Erythroblast (primary cell): ENCODE measurements around the gene MPPED1.

Experiments used
- DNase-seq, 2 experiments: peaks; one replicate each; lab custom pipeline; 2025; lab: John Stamatoyannopoulos, UW
- GATA1 ChIP-seq: IDR thresholded peaks from 2 replicates; pipeline ENCODE4 v1.6.1; 2011; ENCODE audit warnings: low read depth, mild to moderate bottlenecking, control low read depth, low read length, moderate library complexity
- POLR2A ChIP-seq: IDR thresholded peaks from 2 replicates; pipeline ENCODE4 v1.6.1; 2011; ENCODE audit warnings: mild to moderate bottlenecking, low read length

The MPPED1 gene

DNA sequence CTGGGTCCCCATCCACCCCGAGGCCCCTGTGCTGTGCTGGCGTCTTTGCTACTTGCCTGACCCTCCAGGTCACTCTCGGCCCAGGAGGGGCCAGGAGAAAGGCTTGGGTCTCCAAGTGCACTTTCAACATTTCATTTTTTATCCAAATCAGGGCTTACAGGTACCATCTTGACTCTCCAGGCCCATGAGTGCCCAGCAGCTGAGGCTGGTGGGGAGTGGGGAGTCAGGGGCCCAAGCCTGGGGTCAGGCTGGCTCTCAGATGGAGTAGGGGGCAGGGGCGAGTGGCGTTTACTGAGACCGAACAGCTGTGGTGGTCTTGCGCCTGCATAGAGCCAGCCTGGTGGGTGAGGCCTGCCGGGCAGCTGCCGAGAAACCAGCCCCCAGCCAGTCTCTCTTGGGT lies 61.6 kb downstream of the MPPED1 start:
- TF ChIP-seq GATA1: no peak
- TF ChIP-seq POLR2A: no peak
- no peak for DNase-seq

DNA sequence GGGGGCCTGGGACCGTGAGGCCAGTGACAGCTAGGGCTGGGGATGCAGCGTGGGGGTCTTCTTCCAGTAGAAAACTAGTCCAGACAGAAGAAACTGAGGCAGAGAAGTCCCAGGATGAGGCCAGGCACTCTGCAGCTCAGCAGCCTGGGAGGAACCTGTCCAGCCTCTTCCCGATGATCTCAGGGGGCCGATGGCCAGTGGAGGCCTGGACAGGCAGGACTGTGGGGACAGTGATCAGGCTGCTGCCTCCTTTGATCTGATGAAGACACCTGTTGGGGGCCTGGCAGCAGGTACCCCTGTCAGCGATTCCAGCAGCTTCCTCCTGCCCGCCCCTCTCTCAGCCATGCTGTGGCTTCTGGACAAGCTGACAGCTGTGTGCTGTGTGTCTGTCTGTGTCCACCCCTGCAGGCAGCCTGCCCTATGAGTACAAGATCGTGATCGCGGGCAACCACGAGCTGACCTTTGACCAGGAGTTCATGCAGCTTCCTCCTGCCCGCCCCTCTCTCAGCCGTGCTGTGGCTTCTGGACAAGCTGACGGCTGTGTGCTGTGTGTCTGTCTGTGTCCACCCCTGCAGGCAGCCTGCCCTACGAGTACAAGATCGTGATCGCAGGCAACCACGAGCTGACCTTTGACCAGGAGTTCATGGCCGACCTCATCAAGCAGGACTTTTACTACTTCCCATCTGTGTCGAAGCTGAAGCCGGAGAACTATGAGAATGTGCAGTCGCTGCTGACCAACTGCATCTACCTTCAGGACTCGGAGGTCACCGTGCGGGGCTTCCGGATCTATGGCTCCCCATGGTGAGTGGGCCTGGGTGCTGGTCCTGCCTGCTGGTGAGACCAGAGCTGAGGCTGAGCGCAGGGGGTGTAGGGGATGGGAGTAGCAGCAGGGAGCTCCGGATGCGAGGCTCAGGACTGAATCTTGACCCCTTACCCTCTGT lies 62.6 kb downstream of the MPPED1 start:
- DNase-seq: no peak
- TF ChIP-seq GATA1 (no peak), POLR2A (no peak)

DNA sequence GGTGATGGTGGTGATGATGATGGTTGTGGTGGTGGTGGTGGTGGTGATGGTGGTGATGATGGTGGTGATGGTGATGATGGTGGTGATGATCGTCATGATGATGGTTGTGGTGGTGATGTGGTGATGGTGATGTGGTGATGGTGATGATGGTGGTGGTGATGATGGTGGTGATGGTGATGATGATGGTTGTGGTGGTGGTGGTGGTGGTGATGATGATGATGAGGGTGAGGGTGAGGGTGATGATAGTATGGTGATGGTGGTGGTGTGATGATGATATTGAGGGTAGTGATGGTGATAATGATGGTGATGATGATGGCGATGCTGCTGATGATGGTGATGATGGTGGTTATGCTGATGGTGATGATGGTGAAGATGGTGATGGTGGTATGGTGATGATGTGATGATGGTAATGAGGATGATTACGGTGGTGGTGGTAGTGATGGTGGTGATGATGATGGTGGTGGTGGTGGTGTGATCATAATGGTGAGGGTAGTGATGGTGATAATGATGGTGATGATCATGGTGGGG lies 63.8 kb downstream of the MPPED1 start:
- TF ChIP-seq GATA1 (no peak), POLR2A (no peak)
- DNase-seq: no peak

DNA sequence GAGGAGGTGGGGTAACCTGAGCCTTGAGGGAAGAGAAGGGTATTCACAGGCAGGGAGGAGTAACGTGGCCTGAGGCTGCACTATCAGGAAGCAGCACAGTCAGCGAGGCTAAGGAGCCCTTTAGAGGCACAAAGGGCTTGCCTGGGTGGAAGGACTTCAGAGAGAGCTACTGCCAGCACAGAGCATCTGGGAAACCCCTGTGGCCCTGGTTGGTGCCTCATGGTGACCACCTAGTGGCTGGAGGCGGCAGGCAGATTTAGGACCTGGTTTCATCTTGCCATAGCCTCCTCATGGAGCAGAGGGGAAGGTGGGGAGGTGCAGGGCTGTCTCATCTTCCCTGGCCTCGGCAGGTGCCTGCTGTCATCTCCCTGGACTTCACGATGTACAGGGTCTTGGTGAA lies 64.5 kb downstream of the MPPED1 start:
- no peak for DNase-seq
- TF ChIP-seq GATA1: no peak
- no peak for TF ChIP-seq POLR2A

DNA sequence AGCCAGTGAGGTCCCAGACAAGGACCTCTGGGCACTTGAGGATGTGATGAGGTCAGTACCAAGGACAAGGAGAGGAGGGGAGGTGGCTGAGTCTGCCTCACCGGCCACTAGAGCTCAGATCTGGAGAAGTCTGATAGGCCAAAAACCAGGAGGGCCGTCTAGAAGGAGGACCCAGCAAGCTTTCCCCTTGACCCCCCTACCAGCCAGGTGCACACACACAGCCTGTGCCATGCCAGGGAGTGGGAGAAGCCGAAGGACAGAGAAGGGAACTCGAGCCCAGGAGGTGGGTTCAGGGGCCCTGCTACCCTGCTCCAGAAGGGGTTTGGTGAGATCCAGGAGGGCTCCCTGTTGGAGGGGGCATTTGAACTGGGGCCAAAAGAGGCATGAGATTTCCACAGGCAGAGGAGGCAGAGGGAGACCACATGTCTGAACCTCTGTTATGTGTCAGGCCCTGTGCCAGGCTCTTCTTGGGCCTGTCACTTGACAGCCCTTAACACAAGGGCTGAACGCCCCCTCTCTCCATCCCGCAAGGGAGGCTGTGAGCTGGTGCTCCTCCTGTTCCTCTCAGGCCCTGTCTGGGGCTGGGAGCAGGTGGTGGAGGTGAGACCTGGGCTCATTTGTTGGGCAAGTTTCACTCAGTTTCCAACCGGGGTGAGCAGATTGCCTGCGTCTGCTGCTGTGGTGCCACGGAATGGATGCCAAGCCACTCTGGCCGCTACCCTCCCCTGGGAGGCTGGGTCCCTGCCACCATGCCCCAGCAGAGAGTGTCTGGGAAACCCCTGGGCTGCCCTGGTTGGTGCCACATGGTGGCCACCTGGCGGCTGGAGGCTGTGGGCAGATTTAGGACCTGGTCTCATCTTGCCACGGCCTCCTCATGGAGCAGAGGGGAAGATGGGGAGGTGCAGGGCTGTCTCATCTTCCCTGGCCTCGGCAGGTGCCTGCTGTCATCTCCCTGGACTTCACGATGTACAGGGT lies 65.2 kb downstream of the MPPED1 start:
- no peak for DNase-seq

DNA sequence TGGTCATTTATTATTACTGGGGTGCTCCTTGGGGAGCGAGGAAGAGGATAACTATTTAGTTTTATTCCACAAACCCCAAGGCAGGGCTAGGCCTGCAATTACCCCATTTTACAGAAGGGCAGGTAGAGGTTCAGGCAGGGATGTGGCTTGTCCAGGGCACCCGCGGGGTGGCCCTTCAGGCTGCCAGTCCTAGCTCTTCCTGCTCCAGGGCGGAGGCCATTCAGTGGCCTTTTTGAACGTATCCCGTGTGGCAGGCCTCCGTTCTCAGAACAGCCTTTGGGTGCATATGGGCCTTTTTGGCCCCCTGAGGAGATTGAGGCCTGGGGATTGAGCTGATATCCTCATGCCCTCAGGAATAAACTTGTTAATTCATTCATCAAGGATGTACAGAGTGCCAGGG lies 66.2 kb downstream of the MPPED1 start:
- TF ChIP-seq GATA1 (no peak), POLR2A (no peak)
- no peak for DNase-seq

More for the DNA sequence above, 65.2 kb downstream of the MPPED1 start:
- TF ChIP-seq GATA1 (no peak), POLR2A (no peak)

DNA sequence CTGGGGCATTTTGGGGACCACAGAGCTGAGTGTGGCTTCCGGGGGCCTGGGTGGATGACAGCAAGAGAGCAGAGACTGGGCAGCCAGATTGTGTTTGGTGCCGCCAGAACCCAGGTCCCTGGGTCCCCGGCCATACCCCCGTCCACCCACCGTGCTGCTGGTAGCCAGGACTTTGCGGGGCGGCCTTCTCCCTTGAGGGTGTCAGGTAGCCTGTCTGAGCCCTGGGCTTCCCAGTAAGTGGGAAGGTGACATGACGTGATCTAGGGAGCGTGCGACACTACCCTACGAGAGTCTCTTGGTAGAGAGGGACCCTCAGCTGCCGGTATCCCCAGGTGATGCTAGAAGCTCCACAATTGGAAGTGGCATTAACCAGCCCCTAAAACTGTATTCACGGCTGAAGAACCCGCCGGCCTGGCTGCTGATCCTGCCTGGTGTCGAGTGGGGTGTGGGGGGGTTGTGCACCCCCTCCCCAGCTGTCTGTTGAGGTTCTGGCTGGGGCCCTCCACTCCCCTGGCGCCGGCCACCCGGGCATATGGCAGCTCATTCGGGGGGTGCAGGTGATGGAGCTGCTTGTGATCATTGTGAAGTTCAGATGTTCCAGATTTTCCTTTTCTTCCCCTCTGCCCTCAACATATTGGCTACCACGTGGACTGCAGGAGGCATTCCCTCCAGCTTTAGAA lies 66.9 kb downstream of the MPPED1 start:
- no peak for TF ChIP-seq POLR2A
- TF ChIP-seq GATA1: no peak
- no peak for DNase-seq

DNA sequence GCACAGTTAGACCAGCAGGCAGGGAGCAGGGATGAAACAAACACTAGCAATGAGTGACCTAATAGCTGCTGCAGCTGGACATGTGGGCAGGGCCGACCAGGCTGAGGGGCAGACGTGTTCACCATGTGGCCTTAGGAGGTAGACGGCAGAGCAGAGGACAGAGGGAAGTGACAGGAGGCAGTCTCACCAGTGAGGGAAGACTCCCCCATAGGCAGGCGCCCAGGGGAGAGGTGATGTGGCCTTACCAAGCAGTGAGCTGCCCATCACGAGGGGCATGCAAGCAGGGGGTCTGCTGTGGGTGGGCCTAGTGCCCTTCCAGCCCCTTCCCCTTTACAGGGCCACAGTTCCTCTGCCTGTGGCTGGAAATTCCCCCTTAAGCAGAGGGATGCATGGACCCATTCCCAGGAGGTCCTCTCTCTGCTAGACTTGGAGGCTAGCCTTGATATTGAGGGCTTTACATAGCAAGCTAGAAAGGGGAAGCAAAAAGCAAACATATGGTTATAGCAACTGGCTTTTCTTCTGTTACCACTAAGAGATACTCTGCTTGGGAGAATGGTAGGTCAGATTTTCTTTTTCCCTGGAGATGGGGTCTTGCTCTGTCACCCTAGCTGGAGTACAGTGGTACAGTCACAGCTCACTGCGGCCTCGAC lies 67.6 kb downstream of the MPPED1 start:
- DNase-seq: no peak
- TF ChIP-seq POLR2A: no peak
- TF ChIP-seq GATA1: no peak

DNA sequence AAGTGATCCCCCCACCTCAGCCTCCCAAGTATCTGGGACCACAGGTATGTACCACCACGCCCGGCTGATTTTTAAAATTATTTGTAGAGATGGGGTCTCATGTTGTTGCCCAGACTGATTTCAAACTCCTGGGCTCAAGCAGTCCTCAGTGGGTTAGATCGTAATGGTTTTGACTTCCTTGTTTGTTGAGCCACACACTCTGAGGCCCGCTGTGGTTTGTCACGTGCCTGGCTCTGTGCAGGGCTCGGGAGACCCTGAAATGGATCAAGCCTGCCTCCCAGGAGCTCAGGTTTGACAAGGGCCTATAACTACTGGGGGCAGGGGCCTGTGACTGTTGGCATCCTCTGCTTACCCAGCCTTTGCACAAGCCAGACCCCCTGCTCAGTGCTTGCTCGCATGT lies 68.1 kb downstream of the MPPED1 start:
- TF ChIP-seq POLR2A (no peak), GATA1 (no peak)
- DNase-seq: no peak

DNA sequence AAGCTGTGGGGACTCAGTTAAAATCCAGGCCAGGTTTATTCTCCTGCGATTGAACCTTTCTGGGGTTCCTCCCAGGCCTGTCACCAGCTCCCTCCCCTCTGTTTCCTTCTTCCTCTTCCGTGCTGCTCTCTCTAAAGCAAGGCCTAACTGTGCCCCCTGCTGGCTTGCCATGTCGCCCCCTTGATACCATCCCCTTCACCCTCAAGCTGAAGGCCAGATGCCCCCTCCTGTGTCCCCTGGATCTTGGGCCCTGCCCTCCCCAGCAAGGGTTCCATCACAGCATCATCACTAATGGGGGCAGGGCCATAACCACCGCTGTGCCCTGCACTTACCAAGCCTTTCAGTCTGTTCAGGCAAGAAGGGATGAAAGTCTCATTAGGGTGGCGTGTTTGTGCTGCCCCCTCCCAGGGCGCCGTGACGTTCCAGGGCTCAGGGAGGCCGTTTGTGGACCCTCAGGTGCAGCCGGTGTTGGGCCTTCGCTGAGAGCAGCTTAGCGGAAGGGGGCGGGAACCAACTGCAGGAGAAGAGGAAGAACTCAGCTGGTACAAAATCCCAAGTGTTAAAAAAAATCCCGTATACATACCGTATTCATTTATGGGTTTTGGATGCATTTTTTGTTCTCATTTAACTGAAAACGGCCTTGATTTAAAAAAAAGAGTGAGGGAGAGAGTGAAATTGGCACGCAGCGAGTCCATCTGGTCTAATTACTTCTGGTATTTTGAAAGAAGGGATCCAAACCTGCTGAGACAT lies 69.9 kb downstream of the MPPED1 start:
- TF ChIP-seq POLR2A (no peak), GATA1 (no peak)
- DNase-seq: no peak

DNA sequence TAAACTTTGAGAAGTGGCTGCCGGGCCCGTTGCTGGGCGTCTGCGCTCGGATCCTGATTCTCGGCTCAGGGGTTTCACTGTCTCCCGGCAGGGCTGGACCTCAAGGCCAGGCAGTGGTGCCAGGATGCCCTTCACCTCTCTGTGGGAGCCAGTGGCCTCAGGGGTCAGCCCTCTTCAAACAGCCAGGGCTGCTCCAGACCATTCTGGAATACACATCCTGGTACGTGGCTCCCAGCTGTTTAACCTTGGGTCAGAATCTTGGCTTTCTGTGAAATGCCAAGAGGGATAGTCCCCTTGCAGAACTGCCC lies 70.5 kb downstream of the MPPED1 start:
- no peak for TF ChIP-seq GATA1
- DNase-seq: no peak

DNA sequence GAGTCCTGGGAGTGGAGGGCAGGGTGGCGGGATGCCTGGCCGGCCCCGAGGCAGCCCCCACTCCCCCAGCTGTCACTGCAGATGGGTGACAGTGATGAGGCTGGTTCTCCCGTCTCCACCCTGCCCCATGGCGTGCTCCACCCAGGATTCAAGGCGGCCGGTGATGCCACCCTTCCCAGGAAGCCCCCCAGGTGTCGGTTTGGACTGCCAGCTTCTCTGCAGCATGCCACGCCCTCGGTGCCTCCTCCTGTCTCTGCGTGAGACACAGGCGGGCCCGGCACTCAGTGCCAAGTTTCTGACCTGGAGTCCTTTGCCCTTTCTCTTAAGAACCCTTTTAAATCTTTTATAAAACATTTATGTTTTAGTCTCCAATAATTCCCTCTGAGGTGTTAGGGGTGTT lies 71.5 kb downstream of the MPPED1 start:
- TF ChIP-seq POLR2A (no peak), GATA1 (no peak)
- DNase-seq: no peak

DNA sequence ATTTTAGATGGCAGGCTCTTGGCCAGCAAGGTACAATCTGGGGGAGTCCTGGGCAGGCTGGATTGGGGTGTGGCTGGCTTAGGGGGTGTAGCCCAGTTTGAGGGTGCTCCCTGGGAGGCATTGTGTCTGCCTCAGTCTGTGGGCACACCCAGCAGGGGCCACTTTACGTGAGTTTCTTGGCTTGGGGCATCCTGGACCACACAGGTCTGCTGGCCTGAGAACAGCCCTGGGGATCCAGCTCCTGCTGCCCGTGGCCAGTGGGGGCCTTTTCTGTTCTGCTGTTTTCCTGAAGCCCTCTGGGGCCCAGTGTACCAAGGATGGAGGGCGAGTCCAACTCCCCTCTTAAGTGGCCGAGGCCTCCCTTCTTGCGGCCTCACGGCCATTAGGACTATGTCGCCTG lies 71.9 kb downstream of the MPPED1 start:
- TF ChIP-seq POLR2A (no peak), GATA1 (no peak)
- no peak for DNase-seq
